Measurements from ENCODE around the gene SOHLH1. TPM values are rescaled to one million over a fixed set of nuclear protein-coding genes. Genes with fewer than 3 reads are reported as not detected.

Gene SOHLH1
- total RNA-seq, 6 donors from 2014 or later, result not detected

DNA sequence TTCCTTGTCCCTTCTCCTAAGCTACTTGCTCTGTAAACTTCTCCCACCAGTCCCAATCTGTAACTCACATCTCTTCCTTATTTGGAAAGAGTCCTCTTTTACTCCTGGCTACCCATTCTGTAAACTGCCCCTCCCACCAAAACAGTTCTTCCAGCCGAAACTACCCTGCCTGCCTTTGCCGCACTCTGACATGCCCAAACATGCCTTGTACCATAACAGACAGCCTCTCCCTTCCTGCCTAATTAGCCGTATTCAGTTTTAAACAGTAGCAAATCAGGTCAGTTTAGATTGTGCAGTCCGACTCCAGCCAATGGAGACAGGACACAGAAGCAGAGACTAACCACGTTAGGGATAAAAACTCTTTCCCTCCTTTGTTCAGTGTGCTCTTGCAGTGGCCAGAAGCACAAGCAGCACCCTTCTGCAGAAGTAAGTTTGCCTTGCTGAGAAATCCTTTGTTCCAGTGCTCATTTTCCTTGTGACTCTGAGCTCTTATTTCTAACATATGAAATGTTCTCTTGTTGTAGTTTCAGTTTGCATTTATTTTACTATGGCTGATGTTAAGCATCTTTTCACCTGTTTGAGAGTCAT, 54.6 kb downstream of the SOHLH1 start:
- TF ChIP-seq POLR2AphosphoS5 (IDR thresholded peaks at IDR 0.05) (no peak), EP300 (IDR thresholded peaks at IDR 0.05) (no peak)
- H3K27me3 ChIP-seq, result no peaks in the 10 kb centered on the region
- H3K36me3 ChIP-seq, result no peaks in the 10 kb centered on the region
- no peaks in the 10 kb centered on the region for H3K4me1 ChIP-seq
- DNase-seq, result no peak
- peaks cover 19 to 52% (median 32%) of the 10 kb centered on the region in 4 donors for H3K9me3 ChIP-seq
- no peak overlapping the region for H3K27ac ChIP-seq
- no peak for ATAC-seq (ENCODE audit: low FRiP score in 2 of 2)
- WGBS, 2 donors, result 77 to 80% methylated on average over 5 of the region's 5 CpGs
- no peak overlapping the region for H3K4me3 ChIP-seq

Other genes starting within 250 kb of the SOHLH1 start
- 10 to 100 TPM; 25.6 to 48.6 (median 33.8) TPM for gene PPP1R26, start 219.7 kb downstream of the SOHLH1 start, total RNA-seq
- 10 to 100 TPM; 11.1 to 40.6 (median 26.3) TPM for gene MRPS2, start 198.8 kb downstream of the SOHLH1 start, total RNA-seq
- not detected for gene LCN1, start 178.0 kb downstream of the SOHLH1 start, total RNA-seq
- gene OBP2A, start 153.4 kb downstream of the SOHLH1 start, total RNA-seq, result not detected
- gene PAEP, start 137.7 kb downstream of the SOHLH1 start, total RNA-seq, result 1 to 10 TPM in 1 of 6 donors, not detected in 5; 6.3 TPM
- gene GLT6D1, start 59.9 kb downstream of the SOHLH1 start, total RNA-seq, result not detected
- not detected for gene LCN9, start 36.2 kb downstream of the SOHLH1 start, total RNA-seq
- 1 to 10 TPM in 1 of 6 donors, under 1 TPM in 3, not detected in 2; 0.11 to 1.0 (median 0.31) TPM for gene KCNT1, start 2.7 kb upstream of the SOHLH1 start, total RNA-seq
- 10 to 100 TPM; 29.9 to 39.7 (median 34.1) TPM for gene CAMSAP1, start 208.1 kb upstream of the SOHLH1 start, total RNA-seq

Data from upper lobe of left lung (tissue), 6 donors.